NT2/D1 (cell line): ENCODE data around the gene NOX3.

Experiments
- DNase-seq: peaks from one replicate; pipeline ENCODE4 v3.0.0-alpha.2; 2011; ENCODE audit warnings: low read depth, low spot score
- H3K27me3 ChIP-seq: 2 replicates; pipeline ENCODE4 v1.6.0; 2011; ENCODE audit warnings: mild to moderate bottlenecking; ENCODE audit not compliant: insufficient read length, insufficient read depth
- H3K36me3 ChIP-seq: 2 replicates; pipeline ENCODE4 v1.6.1; 2011; ENCODE audit warnings: mild to moderate bottlenecking, low read length, mixed read lengths; ENCODE audit not compliant: insufficient read depth, insufficient read length
- H3K4me1 ChIP-seq: 2 replicates; pipeline ENCODE4 v1.5.1; 2011; ENCODE audit not compliant: insufficient read depth, insufficient read length
- H3K4me3 ChIP-seq: 2 replicates; pipeline ENCODE4 v1.5.1; 2011; ENCODE audit warnings: low read depth; ENCODE audit not compliant: insufficient read length
- H3K9ac ChIP-seq: 2 replicates; pipeline ENCODE4 v1.6.0; 2011; ENCODE audit warnings: low read depth; ENCODE audit not compliant: insufficient read length
- H3K9me3 ChIP-seq: 2 replicates; pipeline ENCODE4 v1.5.1; 2011; ENCODE audit warnings: mild to moderate bottlenecking, low read length; ENCODE audit not compliant: insufficient read depth
- SUZ12 ChIP-seq: IDR thresholded peaks from 2 replicates; pipeline ENCODE4 v1.6.1; 2011; ENCODE audit not compliant: insufficient read length, insufficient read depth; ENCODE audit errors: extremely low read depth
- YY1 ChIP-seq: IDR thresholded peaks from 2 replicates; pipeline ENCODE4 v1.6.1; 2011; ENCODE audit not compliant: insufficient read length, insufficient read depth
- ZNF274 ChIP-seq: IDR thresholded peaks from 2 replicates; pipeline ENCODE4 v1.6.1; 2011; ENCODE audit warnings: mild to moderate bottlenecking, low read depth, low read length

The NOX3 gene

GRCh38 chr6:155383913-155384312, 71.7 kb downstream of the NOX3 start:
- Histone ChIP-seq H3K4me3 (no peak overlapping the region), H3K27me3 (no peaks in the 10 kb centered on the region), H3K4me1 (no peaks in the 10 kb centered on the region), H3K36me3 (no peaks in the 10 kb centered on the region), H3K9me3 (no peaks in the 10 kb centered on the region), H3K9ac (no peak overlapping the region)
- no peak for DNase-seq
- TF ChIP-seq SUZ12: no peak
- TF ChIP-seq ZNF274: no peak

- DNase-seq: no peak
- Histone ChIP-seq H3K9ac (no peak overlapping the region), H3K36me3 (no peaks in the 10 kb centered on the region), H3K4me1 (no peaks in the 10 kb centered on the region), H3K27me3 (no peaks in the 10 kb centered on the region), H3K4me3 (no peak overlapping the region), H3K9me3 (no peaks in the 10 kb centered on the region)
- TF ChIP-seq ZNF274 (no peak), YY1 (no peak), SUZ12 (no peak)
Measured at GRCh38 chr6:155382338-155382685, 73.3 kb downstream of the NOX3 start.

- H3K4me3 ChIP-seq: no peak overlapping the region
- H3K9me3 ChIP-seq: no peaks in the 10 kb centered on the region
- H3K36me3 ChIP-seq: no peaks in the 10 kb centered on the region
- H3K4me1 ChIP-seq: no peaks in the 10 kb centered on the region
- no peak overlapping the region for H3K9ac ChIP-seq
- no peaks in the 10 kb centered on the region for H3K27me3 ChIP-seq
- TF ChIP-seq SUZ12 (no peak), YY1 (no peak), ZNF274 (no peak)
- DNase-seq: no peak
Measured at GRCh38 chr6:155381673-155382337, 73.8 kb downstream of the NOX3 start.

- Histone ChIP-seq H3K27me3 (no peaks in the 10 kb centered on the region), H3K36me3 (no peaks in the 10 kb centered on the region), H3K4me3 (no peak overlapping the region), H3K4me1 (no peaks in the 10 kb centered on the region), H3K9ac (no peak overlapping the region), H3K9me3 (no peaks in the 10 kb centered on the region)
- no peak for TF ChIP-seq YY1
- no peak for TF ChIP-seq SUZ12
- no peak for TF ChIP-seq ZNF274
- DNase-seq: no peak
Measured at GRCh38 chr6:155380666-155381332, 74.8 kb downstream of the NOX3 start.

- H3K4me1 ChIP-seq: no peaks in the 10 kb centered on the region
Measured at GRCh38 chr6:155378724-155379123, 76.9 kb downstream of the NOX3 start.

GRCh38 chr6:155378276-155378675, 77.4 kb downstream of the NOX3 start:
- no peaks in the 10 kb centered on the region for H3K4me1 ChIP-seq
- no peaks in the 10 kb centered on the region for H3K36me3 ChIP-seq
- no peaks in the 10 kb centered on the region for H3K27me3 ChIP-seq
- H3K9ac ChIP-seq: no peak overlapping the region
- DNase-seq: no peak
- H3K9me3 ChIP-seq: no peaks in the 10 kb centered on the region
- no peak overlapping the region for H3K4me3 ChIP-seq
- no peak for TF ChIP-seq YY1
- no peak for TF ChIP-seq ZNF274

More at GRCh38 chr6:155378724-155379123, 76.9 kb downstream of the NOX3 start:
- Histone ChIP-seq H3K36me3 (no peaks in the 10 kb centered on the region), H3K9ac (no peak overlapping the region), H3K27me3 (no peaks in the 10 kb centered on the region), H3K9me3 (no peaks in the 10 kb centered on the region), H3K4me3 (no peak overlapping the region)
- no peak for TF ChIP-seq ZNF274
- no peak for TF ChIP-seq YY1
- no peak for TF ChIP-seq SUZ12
- DNase-seq: no peak

- no peak for DNase-seq
- Histone ChIP-seq H3K27me3 (no peaks in the 10 kb centered on the region), H3K4me3 (no peak overlapping the region), H3K4me1 (no peaks in the 10 kb centered on the region), H3K9ac (no peak overlapping the region), H3K36me3 (no peaks in the 10 kb centered on the region), H3K9me3 (no peaks in the 10 kb centered on the region)
- TF ChIP-seq SUZ12 (no peak), YY1 (no peak), ZNF274 (no peak)
Measured at GRCh38 chr6:155377061-155377460, 78.6 kb downstream of the NOX3 start.

- Histone ChIP-seq H3K9ac (no peak overlapping the region), H3K4me1 (no peaks in the 10 kb centered on the region), H3K9me3 (no peaks in the 10 kb centered on the region), H3K27me3 (no peaks in the 10 kb centered on the region), H3K36me3 (no peaks in the 10 kb centered on the region), H3K4me3 (no peak overlapping the region)
- no peak for DNase-seq
- TF ChIP-seq ZNF274: no peak
Measured at GRCh38 chr6:155375801-155376200, 79.8 kb downstream of the NOX3 start.
